H54 (cell line): ENCODE results near the gene NSD1.
A peak's percentile ranks its signal among the peaks of the same experiment; 100 is the strongest.
"Not testable (repeated sequence)": the region's sequence is repeated elsewhere in the genome, so short reads cannot be mapped to it uniquely, and the experiment has no call there.

Experiments used
- DNase-seq: peaks from one replicate; pipeline ENCODE4 v3.0.0; 2011; ENCODE audit warnings: low spot score, mixed read lengths; ENCODE audit not compliant: insufficient read length
- FAIRE-seq: peaks from 3 replicates; lab custom pipeline; 2011; peaks lifted over from hg19 to GRCh38; lab: Jason Lieb, UNC
- POLR2A ChIP-seq: IDR thresholded peaks from 2 replicates; pipeline ENCODE4 v1.6.1; 2011; ENCODE audit warnings: low read depth, mild to moderate bottlenecking, low read length

The NSD1 gene

DNA sequence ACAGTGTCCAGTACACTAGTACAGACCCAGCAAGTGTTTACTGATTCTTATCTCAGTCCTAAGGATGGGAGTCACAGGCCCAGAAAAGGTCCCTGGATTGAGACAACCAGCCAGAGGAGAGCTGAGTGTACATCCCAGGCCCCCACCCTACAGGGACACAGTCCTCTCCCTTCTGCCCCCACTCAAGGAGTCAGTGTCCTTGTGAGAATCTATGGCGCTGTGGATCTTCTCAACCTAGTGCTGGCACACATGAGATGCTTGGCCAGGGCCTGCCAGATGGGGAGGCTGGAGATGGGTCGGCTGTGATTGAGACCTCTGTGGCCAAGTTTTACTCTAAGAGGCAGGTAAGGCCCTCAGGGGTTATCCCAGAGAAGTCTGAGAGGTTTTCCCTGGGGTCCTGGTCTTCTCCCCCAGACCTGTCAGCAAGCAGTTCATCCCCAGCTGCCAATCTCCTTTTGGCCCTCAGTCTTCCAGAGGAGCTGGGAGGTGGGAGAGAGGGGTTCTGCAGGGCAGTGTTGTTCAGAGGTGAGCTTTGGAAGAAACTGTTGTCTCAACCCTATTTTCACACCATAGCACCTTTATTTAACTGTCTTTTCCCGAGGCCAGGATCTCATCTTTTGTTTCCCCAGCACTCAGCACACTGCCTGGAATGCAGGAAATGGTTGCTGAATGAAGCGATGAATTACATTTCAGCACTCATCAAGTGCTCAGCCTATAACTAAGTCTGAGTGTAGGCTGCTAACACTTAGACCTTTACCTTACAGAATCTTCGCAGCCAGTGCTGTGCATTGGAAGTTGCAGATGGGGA lies 3.2 kb upstream of the NSD1 start:
- DNase-seq: no peak
- FAIRE-seq: no peak
- TF ChIP-seq POLR2A: no peak

DNA sequence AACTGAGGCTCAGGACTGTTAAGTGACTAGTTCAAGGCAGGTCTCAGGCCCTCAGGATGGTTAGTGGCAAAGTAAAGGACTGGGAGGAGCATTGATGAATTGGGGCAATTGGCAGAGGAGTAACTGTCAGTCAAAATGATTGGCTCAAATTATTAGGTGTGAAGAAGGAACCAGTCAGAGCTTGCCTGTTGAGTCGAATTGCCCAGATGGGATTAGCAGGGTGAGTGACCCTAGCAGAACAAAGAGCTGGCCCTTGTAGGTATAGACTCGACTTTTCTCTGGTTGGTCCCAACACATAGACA lies 2.6 kb upstream of the NSD1 start:
- FAIRE-seq (no peak), DNase-seq (no peak)
- TF ChIP-seq POLR2A: no peak

DNA sequence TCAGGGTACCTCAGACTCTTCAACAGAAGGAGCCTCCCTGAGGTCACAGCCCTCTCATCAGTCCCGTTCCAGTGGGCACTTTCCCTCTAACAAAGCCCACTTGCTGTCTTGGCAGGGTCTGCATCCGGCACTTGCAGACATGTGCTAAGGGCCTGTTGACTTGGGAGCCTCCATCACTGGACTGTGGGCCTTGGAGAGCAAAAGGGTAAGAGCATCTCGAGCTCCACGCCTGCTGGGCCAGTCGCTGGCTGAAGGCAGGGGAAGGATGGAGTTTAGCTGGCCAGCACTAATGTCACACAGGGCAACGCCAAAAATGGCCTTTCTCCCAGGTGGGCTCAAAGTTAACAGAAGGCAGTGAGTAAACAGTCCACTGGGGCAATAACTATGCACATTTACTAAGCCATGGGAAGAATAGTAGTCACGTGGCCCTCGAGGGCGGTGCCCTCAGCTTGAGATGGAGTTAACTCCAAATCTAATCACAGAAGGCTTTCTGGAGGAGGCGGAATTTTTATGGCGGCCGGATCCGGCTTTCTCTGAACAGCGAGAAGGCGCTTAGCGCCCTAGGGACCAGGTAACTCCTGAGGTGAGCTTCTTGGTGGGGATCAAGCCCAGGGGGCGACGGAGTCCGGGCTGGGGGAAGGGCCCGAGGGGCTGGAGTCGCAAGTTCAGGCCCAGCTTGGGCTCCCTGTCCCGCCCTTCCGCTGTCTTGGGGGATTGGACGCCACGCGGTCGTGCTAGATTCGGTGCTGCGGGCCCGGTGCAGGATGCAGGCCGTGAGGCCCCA lies 2.0 kb upstream of the NSD1 start:
- DNase-seq (no peak), FAIRE-seq (no peak)
- no peak for TF ChIP-seq POLR2A

DNA sequence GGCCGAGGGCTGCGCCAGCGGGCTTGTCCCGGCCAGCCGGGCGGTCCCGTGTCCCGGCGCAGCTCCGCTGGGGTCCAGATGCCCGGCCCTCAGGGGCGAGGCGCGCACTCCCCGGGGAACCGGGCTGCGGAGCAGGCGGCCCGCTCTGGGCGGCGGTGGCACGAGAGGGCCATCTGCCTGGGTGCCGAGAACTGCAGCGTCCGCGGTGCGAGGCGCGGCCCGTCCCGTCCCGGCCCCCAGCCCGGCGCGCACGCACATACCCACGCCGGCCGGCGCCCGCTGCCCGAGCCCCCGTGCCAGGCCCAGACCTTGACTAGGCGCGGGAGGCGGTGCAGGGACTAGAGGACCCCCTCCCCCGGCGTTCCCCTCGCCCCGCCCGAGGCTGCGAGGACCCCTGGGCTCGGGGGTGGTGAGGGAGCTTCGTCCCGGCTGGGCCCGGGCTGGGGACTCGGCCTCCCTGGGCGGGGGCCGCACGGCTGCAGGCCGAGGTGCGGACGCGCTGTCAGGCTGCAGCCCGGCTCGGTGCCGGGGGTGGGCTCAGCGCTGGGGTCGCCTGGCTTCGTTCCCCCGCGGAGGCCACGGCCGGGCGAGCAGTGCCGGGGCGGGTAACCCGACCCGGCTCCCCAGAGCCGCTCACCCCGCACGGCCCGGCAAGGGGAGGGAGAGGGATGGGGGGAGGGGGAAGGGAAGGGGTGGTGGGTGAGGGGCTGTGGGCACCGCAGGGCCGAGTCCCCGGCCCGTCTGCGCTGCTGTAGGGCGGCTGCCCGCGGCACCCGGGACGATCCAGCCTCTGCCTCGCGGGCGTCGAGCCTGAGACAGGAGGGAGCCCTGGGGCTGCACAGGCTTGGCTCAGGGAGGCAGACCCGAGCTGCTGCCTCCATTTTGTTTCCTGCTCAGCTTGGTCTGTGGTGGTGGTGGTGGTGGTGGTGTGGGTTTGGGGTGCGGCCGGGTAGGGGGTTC lies 1.2 kb upstream of the NSD1 start:
- no peak for TF ChIP-seq POLR2A
- DNase-seq (no peak), FAIRE-seq (no peak)

DNA sequence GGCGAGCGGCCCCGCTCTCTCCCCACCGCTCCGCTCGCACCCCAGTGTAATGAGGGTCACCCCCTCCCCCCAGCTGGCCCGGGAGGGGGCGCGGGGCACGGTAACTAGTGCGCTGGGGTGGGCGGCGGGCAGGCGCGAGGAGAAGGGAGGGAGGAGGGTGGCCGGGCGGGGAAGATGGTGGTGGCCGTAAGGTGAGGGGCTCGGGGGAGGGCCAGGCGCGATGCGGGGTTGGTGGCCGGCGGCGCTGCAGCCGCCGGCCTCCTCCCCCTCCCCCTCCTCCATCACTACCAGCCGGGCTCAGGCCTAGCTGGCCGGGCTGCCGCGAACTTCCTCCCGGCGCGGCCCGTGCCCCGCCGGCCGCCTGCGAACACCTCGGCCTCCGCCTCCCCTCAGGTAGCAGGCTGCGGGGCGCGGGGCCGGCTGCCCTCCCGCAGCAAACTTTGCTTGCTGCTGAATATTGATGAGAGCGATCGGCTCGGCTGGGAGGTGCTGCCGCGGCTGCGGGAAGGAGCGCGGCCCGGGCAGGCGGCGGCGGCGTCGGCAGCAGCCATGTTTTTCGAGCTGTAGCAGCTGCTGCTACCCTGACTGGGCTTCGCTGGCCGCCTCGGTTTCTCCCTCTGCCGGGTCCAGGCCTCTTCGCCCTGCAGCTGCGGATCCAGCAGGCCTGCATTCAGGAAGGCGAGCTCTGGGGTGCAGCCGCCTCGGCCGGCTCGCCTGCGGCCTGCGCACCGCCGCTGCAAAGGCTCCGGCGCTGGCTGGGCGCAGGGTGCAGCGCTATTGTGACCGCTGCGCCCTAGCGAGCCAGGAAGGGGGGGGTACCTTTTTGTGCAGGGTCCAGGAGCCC lies 502 bp downstream of the NSD1 start:
- TF ChIP-seq POLR2A: no peak; the same call in 1 of the 2 replicates
- no peak for DNase-seq
- FAIRE-seq: no peak

DNA sequence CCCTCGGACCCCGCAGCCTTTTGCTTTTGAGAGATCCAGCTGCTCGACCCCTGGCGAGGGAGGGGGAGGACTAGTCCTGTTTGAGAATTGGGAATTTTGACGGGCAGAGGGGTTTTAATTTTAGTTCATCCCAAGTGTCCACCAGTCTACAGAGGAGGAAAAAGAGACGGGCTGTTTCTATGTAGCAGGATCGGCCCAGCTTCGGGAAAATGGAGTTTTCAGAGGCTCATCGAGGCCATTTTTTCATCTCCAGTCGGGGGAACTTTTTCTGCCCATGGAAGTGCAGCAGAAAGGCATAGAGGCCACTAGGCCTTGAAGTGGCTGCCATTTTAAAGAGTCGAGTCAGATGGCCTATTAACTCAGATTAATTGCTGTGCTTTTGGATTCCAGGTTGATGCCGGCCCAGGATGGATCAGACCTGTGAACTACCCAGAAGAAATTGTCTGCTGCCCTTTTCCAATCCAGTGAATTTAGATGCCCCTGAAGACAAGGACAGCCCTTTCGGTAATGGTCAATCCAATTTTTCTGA lies 1.2 kb downstream of the NSD1 start:
- no peak for FAIRE-seq
- no peak for DNase-seq
- TF ChIP-seq POLR2A: no peak

DNA sequence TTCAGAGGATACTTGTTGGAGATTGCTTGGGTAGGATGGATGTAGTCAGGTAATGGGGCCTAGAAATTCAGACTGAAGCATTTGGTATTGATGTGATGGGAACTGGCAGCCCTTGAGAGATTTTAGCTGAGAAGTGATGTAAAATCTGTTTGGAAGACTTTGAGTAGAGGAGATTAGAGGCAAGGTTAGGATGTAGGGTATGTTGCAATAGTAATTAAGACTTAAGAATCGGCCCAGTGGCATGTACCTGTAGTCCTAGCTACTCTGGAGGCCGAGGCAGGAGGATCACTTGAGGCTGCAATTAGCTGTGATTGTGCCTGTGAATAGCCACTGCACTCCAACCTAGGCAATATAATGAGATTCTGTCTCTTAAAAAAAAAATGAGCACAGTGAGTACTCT lies 6.7 kb downstream of the NSD1 start:
- TF ChIP-seq POLR2A: no peak
- FAIRE-seq (no peak), DNase-seq (no peak)

DNA sequence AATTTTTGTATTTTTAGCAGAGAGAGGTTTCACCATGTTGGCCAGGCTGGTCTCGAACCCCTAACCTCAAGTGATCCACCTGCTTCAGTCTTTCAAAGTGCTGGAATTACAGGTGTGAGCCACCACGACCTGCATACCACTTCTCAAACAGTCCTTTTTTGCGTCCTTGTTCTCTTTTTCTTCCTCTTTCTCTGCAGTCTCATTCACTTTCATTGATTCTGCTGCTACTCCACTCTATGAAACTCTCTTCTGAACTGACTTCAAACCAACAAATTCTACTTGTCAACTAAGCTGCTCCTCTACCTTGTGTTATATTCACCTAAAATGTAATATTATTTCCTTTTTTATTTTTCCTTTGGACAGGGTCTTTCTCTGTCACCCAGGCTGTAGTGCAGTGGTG lies 7.9 kb downstream of the NSD1 start:
- DNase-seq: no peak
- FAIRE-seq: no peak
- no peak for TF ChIP-seq POLR2A

DNA sequence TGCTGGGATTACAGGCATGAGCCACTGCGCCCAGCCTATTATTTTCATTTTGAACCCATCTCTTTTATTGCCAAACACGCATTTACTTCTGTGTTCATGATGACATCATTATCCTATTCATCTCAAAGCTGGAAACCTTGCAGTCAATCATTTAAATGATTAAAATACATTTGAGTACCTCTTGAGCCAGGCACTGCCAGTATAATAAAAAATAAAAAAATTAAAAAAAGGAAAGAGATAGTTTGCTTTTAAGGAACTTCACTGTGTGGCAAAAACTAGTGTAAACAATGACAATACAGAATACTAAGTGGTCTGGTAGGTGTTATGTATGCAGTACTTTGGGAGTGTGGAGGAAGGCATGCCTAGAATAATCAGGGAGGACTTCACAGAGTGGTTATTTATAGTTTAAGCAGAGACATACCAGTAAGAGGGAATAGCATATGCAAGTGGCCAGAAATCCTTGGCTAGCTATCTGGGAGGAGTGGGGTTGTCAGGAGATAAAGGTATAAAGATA lies 8.6 kb downstream of the NSD1 start:
- FAIRE-seq: no peak
- TF ChIP-seq POLR2A: no peak

DNA sequence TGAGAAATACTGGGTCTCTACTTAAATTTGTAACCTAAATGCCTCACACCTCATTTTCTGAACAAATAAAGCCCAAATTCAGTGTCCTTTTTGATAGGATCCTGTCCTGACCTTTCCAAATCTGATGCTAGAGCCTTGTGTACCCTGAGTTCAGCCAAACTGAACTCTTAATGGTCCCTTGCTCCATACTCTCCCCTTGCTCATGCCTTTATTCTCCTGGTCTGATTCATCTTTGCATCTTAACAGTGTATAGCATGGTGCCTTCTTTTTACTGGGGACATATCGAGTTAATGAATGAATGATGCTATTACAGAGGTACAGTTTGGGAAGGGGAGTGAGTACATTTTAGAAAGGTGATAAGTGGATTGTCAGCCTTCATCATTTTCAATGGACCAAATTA lies 9.2 kb downstream of the NSD1 start:
- FAIRE-seq (no peak), DNase-seq (no peak)

More for the DNA sequence above, 8.6 kb downstream of the NSD1 start:
- no peak for DNase-seq

DNA sequence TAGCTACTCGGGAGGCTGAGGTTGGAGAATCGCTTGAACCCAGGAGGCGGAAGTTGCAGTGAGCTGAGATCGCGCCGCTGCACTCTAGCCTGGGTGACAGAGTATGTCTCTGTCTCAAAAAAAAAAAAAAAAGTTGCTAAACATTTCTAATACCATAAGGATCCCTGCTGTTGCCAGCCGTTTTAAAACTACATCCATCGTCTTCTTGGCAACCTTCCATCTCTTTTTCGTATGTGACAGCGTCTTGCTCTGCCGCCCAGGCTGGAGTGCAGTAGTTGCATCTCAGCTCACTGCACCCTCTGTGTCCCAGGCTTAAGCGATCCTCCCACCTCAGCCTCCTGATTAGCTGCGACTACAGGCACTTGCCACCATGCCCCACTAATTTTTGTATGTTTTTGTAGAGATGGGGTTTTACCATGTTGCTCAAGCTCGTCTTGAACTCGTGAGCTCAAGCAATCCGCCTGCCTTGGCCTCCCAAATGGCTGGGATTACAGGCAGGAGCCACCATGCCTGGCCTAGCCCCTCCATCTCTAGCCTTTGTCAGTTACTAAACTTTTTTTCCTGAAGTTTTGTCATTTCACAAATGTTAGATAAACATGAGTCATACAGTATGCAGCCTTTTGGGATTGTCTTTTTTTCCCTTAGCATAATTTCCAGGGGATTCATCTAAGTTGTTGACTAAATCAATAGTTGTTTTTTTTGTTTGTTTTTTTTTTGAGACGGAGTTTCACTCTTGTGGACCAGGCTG lies 13.5 kb downstream of the NSD1 start:
- DNase-seq: peak; percentile 26
- TF ChIP-seq POLR2A: no peak
- no peak for FAIRE-seq

More for the DNA sequence above, 9.2 kb downstream of the NSD1 start:
- no peak for TF ChIP-seq POLR2A

DNA sequence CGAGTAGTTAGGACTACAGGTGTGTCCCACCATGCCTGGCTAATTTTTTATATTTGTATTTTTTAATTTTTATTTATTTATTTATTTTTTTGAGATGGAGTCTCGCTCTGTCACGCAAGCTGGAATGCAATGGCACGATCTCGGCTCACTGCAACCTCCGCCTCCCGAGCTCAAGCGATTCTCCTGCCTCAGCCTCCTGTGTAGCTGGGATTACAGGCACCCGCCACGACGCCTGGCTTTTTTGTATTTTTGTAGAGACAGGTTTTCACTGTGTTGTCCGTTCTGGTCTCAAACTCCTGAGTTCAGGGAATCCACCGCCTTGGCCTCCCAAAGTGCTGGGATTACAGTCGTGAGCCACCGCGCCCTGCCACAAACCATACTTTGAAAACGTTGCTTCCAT lies 16.5 kb downstream of the NSD1 start:
- DNase-seq, FAIRE-seq: not testable (repeated sequence)
